PC-3 (cell line): ENCODE results near the gene RFWD3. TPM values are rescaled to one million over a fixed set of nuclear protein-coding genes. Genes with fewer than 3 reads are reported as not detected.

ENCODE experiments used
- ATAC-seq: fragments of 200-7000 bp; cut with Tn5 transposase; 2 replicates; pipeline ENCODE4 v1.9.1; 2020; ENCODE audit warnings: mild to moderate bottlenecking, moderate library complexity
- BruUV-seq: library from RNA; stranded (reverse); fragments of 400-500 nt; replicated peaks from 2 replicates; lab custom pipeline; 2021; lab: Mats Ljungman, UMichigan
- CTCF ChIA-PET: fragments of 300-600 bp; sonication (Branson Sonifier 250); formaldehyde crosslinking; loops from one replicate; lab custom pipeline; 2022; ENCODE audit warnings: antibody characterized with exemption; lab: Charles Lee
- POLR2A ChIA-PET: fragments of 300-600 bp; sonication (Branson Sonifier 250); formaldehyde crosslinking; loops from one replicate; lab custom pipeline; 2022; ENCODE audit warnings: antibody characterized with exemption; ENCODE audit not compliant: unreplicated experiment; lab: Charles Lee
- DNase-seq: peaks from one replicate; pipeline ENCODE4 v3.0.0-alpha.2; 2015
- H2AFZ ChIP-seq: fragments of 300-600 bp; sonication (generic); 2 replicates; pipeline ENCODE4 v1.6.0; 2016; ENCODE audit warnings: antibody characterized with exemption, low read length
- H3F3A ChIP-seq: fragments of 300-600 bp; sonication (generic); one replicate; pipeline ENCODE4 v1.6.0; 2017; ENCODE audit warnings: antibody characterized with exemption, low read length, control low read depth, mild to moderate bottlenecking; ENCODE audit not compliant: unreplicated experiment
- H3K27ac ChIP-seq: fragments of 300-600 bp; sonication (generic); 2 replicates; pipeline ENCODE4 v1.5.1; 2016; ENCODE audit warnings: mild to moderate bottlenecking, low read length
- H3K27me3 ChIP-seq: fragments of 300-600 bp; sonication (generic); 2 replicates; pipeline ENCODE4 v1.6.1; 2016; ENCODE audit warnings: low read length, mixed read lengths
- H3K36me3 ChIP-seq: fragments of 300-600 bp; sonication (generic); 2 replicates; pipeline ENCODE4 v1.6.1; 2016; ENCODE audit warnings: low read depth, mixed run types, low read length, mixed read lengths
- H3K4me1 ChIP-seq: fragments of 300-600 bp; sonication (generic); 2 replicates; pipeline ENCODE4 v1.5.1; 2016; ENCODE audit warnings: low read length; ENCODE audit not compliant: insufficient read depth
- H3K4me2 ChIP-seq: fragments of 300-600 bp; sonication (generic); 2 replicates; pipeline ENCODE4 v1.6.0; 2016; ENCODE audit warnings: low read length
- H3K4me3 ChIP-seq: fragments of 300-600 bp; sonication (generic); 2 replicates; pipeline ENCODE4 v1.5.1; 2016; ENCODE audit warnings: mild to moderate bottlenecking, low read length, mixed read lengths
- H3K79me2 ChIP-seq: fragments of 300-600 bp; sonication (generic); 2 replicates; pipeline ENCODE4 v1.6.1; 2017; ENCODE audit warnings: low read length, mixed read lengths
- H3K9ac ChIP-seq: fragments of 300-600 bp; sonication (generic); 2 replicates; pipeline ENCODE4 v1.6.0; 2016; ENCODE audit warnings: mild to moderate bottlenecking, low read length
- H3K9me2 ChIP-seq: fragments of 300-600 bp; sonication (generic); replicated peaks from 2 replicates; pipeline ENCODE4 v1.6.1; 2016; ENCODE audit warnings: mixed run types, low read length, mixed read lengths
- H3K9me3 ChIP-seq: fragments of 300-600 bp; sonication (generic); 2 replicates; pipeline ENCODE4 v1.6.1; 2016; ENCODE audit warnings: low read length, mixed read lengths
- H4K20me1 ChIP-seq: fragments of 300-600 bp; sonication (generic); 2 replicates; pipeline ENCODE4 v1.6.1; 2016; ENCODE audit warnings: low read length, mixed read lengths
- EZH2 ChIP-seq: fragments of 300-600 bp; sonication (generic); IDR thresholded peaks from one replicate; pipeline ENCODE4 v1.6.1; 2017; ENCODE audit warnings: antibody characterized with exemption, mild to moderate bottlenecking, low read length; ENCODE audit not compliant: unreplicated experiment
- EZH2phosphoT487 ChIP-seq: fragments of 300-600 bp; sonication (generic); IDR thresholded peaks from 2 replicates; pipeline ENCODE4 v1.6.1; 2018; ENCODE audit warnings: mild to moderate bottlenecking, antibody characterized with exemption, low read length, borderline replicate concordance
- intact Hi-C: fragments of 100-400 bp; cut with micrococcal nuclease; formaldehyde crosslinking; loops from 2 replicates; pipeline ENCODE4 v1.9.0; 2023
- total RNA-seq: library from RNA; depleted of rRNA; stranded (reverse); fragments of >200 nt; gene quantifications from 2 replicates; pipeline ENCODE4 v1.2.3, GENCODE V29; 2014
- TF ChIP-seq, protein P1 (sequence below): fragments of 300-600 bp; sonication (generic); conservative IDR thresholded peaks from 2 replicates; pipeline ENCODE4 v1.5.1; 2017; ENCODE audit warnings: antibody characterized with exemption, low read depth, mild to moderate bottlenecking, low read length

RFWD3 gene
- total RNA-seq, 1 experiment from 2014 or later, result 32.8 TPM

DNA sequence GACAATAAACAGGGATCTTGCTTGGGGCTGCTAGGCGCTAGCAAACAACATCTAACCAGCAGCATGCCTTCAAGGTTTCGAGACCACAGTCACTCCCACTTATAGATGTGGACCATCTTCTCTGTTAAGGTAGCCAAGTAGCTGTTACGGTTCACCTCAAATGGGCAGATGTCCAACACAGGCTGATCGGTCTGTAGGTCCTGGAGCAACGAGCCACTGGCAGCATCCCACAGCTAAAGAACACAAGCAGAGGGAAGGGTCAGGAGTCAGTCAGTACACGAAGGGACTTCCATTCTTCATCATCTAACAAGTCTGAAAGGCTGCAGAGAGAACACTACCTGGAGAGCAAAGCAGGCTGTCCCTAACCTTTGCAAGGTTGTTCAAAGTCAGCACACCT, 42.8 kb downstream of the RFWD3 start:
- H2AFZ ChIP-seq, result no peak overlapping the region
- H3K9me3 ChIP-seq, result no peaks in the 10 kb centered on the region
- no peak for DNase-seq
- ATAC-seq, result no peak
- CTCF ChIA-PET, result no interaction called here
- intact Hi-C loops, result loop anchor here (10.0 kb wide), 1 partner anchor 179 kb away; no protein-coding TSS in a partner anchor
- no peak overlapping the region for H3K9ac ChIP-seq
- H3K4me1 ChIP-seq, result no peaks in the 10 kb centered on the region
- no TSS peak for BruUV-seq
- no peaks in the 10 kb centered on the region for H3K79me2 ChIP-seq
- POLR2A ChIA-PET, result no interaction called here
- H3K27me3 ChIP-seq, result no peaks in the 10 kb centered on the region
- H3K9me2 ChIP-seq, result no peaks in the 10 kb centered on the region
- peaks cover 50% of the 10 kb centered on the region for H3K36me3 ChIP-seq
- H3K4me2 ChIP-seq, result no peak overlapping the region
- H3K4me3 ChIP-seq, result no peak overlapping the region
- peaks cover 2% of the 10 kb centered on the region for H3F3A ChIP-seq
- H3K27ac ChIP-seq, result no peak overlapping the region
- TF ChIP-seq EZH2, result no peak
- TF ChIP-seq, protein P1, sequence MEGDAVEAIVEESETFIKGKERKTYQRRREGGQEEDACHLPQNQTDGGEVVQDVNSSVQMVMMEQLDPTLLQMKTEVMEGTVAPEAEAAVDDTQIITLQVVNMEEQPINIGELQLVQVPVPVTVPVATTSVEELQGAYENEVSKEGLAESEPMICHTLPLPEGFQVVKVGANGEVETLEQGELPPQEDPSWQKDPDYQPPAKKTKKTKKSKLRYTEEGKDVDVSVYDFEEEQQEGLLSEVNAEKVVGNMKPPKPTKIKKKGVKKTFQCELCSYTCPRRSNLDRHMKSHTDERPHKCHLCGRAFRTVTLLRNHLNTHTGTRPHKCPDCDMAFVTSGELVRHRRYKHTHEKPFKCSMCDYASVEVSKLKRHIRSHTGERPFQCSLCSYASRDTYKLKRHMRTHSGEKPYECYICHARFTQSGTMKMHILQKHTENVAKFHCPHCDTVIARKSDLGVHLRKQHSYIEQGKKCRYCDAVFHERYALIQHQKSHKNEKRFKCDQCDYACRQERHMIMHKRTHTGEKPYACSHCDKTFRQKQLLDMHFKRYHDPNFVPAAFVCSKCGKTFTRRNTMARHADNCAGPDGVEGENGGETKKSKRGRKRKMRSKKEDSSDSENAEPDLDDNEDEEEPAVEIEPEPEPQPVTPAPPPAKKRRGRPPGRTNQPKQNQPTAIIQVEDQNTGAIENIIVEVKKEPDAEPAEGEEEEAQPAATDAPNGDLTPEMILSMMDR, result no peak
- TF ChIP-seq EZH2phosphoT487, result no peak
- H4K20me1 ChIP-seq, result peaks cover 7% of the 10 kb centered on the region; the same call in 1 of the 2 replicates

- TF ChIP-seq, protein P1, result peak; percentile 71
- no peak for TF ChIP-seq EZH2
- no peak for TF ChIP-seq EZH2phosphoT487
- peak; percentile 56 for ATAC-seq
- no TSS peak for BruUV-seq
These were observed 43.4 kb downstream of the RFWD3 start for GRCh38 chr16:74623214-74623838.

DNA sequence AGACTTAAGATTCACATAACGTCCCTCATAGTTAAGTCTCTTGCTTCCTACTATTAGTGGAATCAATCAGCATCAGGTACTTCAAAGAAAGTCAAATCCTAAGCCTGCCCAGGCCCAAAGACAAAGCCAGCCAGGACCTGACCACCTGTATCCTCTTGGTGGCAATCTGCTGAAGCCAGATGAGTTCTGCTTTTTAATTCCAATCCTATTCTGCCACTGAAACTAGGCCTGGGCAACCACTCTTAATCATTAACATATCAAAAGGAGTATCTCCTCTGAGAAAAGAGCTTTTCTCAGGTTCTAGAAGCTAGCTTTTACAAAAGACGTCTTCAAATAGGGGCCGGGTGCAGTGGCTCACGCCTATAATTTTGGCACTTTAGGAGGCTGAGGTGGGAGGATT, 44.7 kb downstream of the RFWD3 start:
- no peaks in the 10 kb centered on the region for H3K4me1 ChIP-seq
- no peak overlapping the region for H3K4me3 ChIP-seq
- no peak overlapping the region for H3K4me2 ChIP-seq
- no peaks in the 10 kb centered on the region for H3K79me2 ChIP-seq
- no peak for ATAC-seq
- no peaks in the 10 kb centered on the region for H3K9me3 ChIP-seq
- CTCF ChIA-PET, result no interaction called here
- no peak for DNase-seq
- intact Hi-C loops, result loop anchor here (10.0 kb wide), 1 partner anchor 177 kb away; no protein-coding TSS in a partner anchor
- no peaks in the 10 kb centered on the region for H3K27me3 ChIP-seq
- no peaks in the 10 kb centered on the region for H3F3A ChIP-seq
- no peak overlapping the region for H3K27ac ChIP-seq
- POLR2A ChIA-PET, result no interaction called here
- TF ChIP-seq EZH2phosphoT487, result no peak
- BruUV-seq, result TSS peak; percentile 14
- H4K20me1 ChIP-seq, result peaks cover 7% of the 10 kb centered on the region; the same call in 1 of the 2 replicates
- no peak overlapping the region for H2AFZ ChIP-seq
- no peaks in the 10 kb centered on the region for H3K9me2 ChIP-seq
- no peak overlapping the region for H3K9ac ChIP-seq
- H3K36me3 ChIP-seq, result peaks cover 34% of the 10 kb centered on the region

More at GRCh38 chr16:74623214-74623838, 43.4 kb downstream of the RFWD3 start:
- Histone ChIP-seq H4K20me1 (peaks cover 7% of the 10 kb centered on the region; the same call in 1 of the 2 replicates), H3K4me1 (no peaks in the 10 kb centered on the region), H3K27me3 (no peaks in the 10 kb centered on the region), H3K27ac (no peak overlapping the region), H3K4me3 (no peak overlapping the region), H3K9ac (no peak overlapping the region), H3K9me2 (no peaks in the 10 kb centered on the region), H3K4me2 (no peak overlapping the region), H3K9me3 (no peaks in the 10 kb centered on the region), H3K79me2 (no peaks in the 10 kb centered on the region), H3K36me3 (peaks cover 45% of the 10 kb centered on the region), H3F3A (no peaks in the 10 kb centered on the region), H2AFZ (no peak overlapping the region)
- DNase-seq, result peak; percentile 59
- intact Hi-C loops, result loop anchor here (10.0 kb wide), 1 partner anchor 179 kb away; no protein-coding TSS in a partner anchor
- POLR2A ChIA-PET, result no interaction called here
- CTCF ChIA-PET, result no interaction called here
